C4-2B (cell line): Measurements from ENCODE around the gene CLEC4D.
"Not testable (repeated sequence)": the region's sequence is repeated elsewhere in the genome, so short reads cannot be mapped to it uniquely, and the experiment has no call there.

Experiments
- CTCF ChIP-seq: fragments of 450-650 bp; conservative IDR thresholded peaks from 2 replicates; pipeline ENCODE4 v1.5.1; 2017; ENCODE audit warnings: mild to moderate bottlenecking
- ZFX ChIP-seq: fragments of 450-650 bp; IDR thresholded peaks from 2 replicates; pipeline ENCODE4 v1.6.1; 2017

- peak; percentile 77 for TF ChIP-seq CTCF
- TF ChIP-seq ZFX, result not testable (repeated sequence)
Observed at GRCh38 chr12:8537820-8538219, 24.5 kb downstream of the CLEC4D start.
